HL-60 (cell line): ENCODE results near the gene SERPINB13.

ENCODE experiments used
- DNase-seq, 2 experiments: peaks; one replicate each; pipeline ENCODE4 v3.0.0-alpha.2; 2010 to 2020; ENCODE audit warnings: low read depth in 1 of 2, low spot score in 1 of 2
- H3K27ac ChIP-seq: fragments of 250-450 bp; sonication (Bioruptor Pico); replicated peaks from 2 replicates; pipeline ENCODE4 v1.5.1; 2020; ENCODE audit warnings: mild to moderate bottlenecking, moderate library complexity
- H3K27me3 ChIP-seq: fragments of 250-450 bp; sonication (Bioruptor Pico); 2 replicates; pipeline ENCODE4 v1.5.1; 2021; ENCODE audit warnings: mild to moderate bottlenecking, moderate library complexity; ENCODE audit not compliant: insufficient read depth, poor library complexity, severe bottlenecking
- H3K4me3 ChIP-seq: replicated peaks from 2 replicates; pipeline ENCODE4 v1.5.1; 2011; ENCODE audit warnings: mild to moderate bottlenecking, control low read depth, low read length; ENCODE audit not compliant: insufficient read depth
- CTCF ChIP-seq: IDR thresholded peaks from one replicate; pipeline ENCODE4 v1.5.1; 2011; ENCODE audit warnings: low read length, control low read depth, inconsistent platforms; ENCODE audit not compliant: insufficient read depth
- GABPA ChIP-seq: IDR thresholded peaks from 2 replicates; pipeline ENCODE4 v1.6.1; 2012; ENCODE audit warnings: low read depth
- POLR2AphosphoS5 ChIP-seq: IDR thresholded peaks from 2 replicates; pipeline ENCODE4 v1.6.1; 2012; ENCODE audit warnings: low read depth
- REST ChIP-seq: IDR thresholded peaks from 2 replicates; pipeline ENCODE4 v1.6.1; 2012; ENCODE audit warnings: low read depth; ENCODE audit not compliant: insufficient replicate concordance
- SPI1 ChIP-seq: IDR thresholded peaks from 2 replicates; pipeline ENCODE4 v1.6.1; 2012; ENCODE audit warnings: low read depth, mild to moderate bottlenecking, borderline replicate concordance

SERPINB13 gene

GRCh38 chr18:63585988-63586387 is 1.2 kb upstream of the SERPINB13 start:
- DNase-seq = peak in 1 of 2 experiments; percentile 48
- Histone ChIP-seq H3K27ac (peak overlapping the region; percentile 54), H3K4me3 (no peak overlapping the region), H3K27me3 (no peaks in the 10 kb centered on the region)
- TF ChIP-seq GABPA (peak; percentile 29; the same call in 1 of the 2 replicates), REST (no peak), CTCF (no peak), SPI1 (peak; percentile 93), POLR2AphosphoS5 (no peak)

GRCh38 chr18:63586431-63586830 is 712 bp upstream of the SERPINB13 start:
- Histone ChIP-seq H3K4me3 (no peak overlapping the region), H3K27me3 (no peaks in the 10 kb centered on the region), H3K27ac (peak overlapping the region; percentile 54)
- TF ChIP-seq GABPA (no peak), REST (no peak), SPI1 (no peak), POLR2AphosphoS5 (no peak), CTCF (no peak)
- DNase-seq = no peak

GRCh38 chr18:63588909-63589308 is 1.8 kb downstream of the SERPINB13 start:
- TF ChIP-seq SPI1 = no peak
- TF ChIP-seq CTCF = no peak
- no peak for TF ChIP-seq REST
- no peak for TF ChIP-seq GABPA
- TF ChIP-seq POLR2AphosphoS5 = no peak
- peak in 1 of 2 experiments; percentile 84 for DNase-seq
- no peak overlapping the region for H3K4me3 ChIP-seq
- no peaks in the 10 kb centered on the region for H3K27me3 ChIP-seq
- H3K27ac ChIP-seq = peak overlapping the region; percentile 72; the same call in 1 of the 2 replicates
